H1 (cell line): ENCODE data around the gene ARHGAP25. TPM values are rescaled to one million over a fixed set of nuclear protein-coding genes. Genes with fewer than 3 reads are reported as not detected.

ENCODE experiments used
- CTCF ChIA-PET: fragments of 300-600 bp; sonication (Branson Sonifier 250); formaldehyde crosslinking; loops from one replicate; lab custom pipeline; 2021; ENCODE audit not compliant: partially characterized antibody; lab: Charles Lee
- POLR2A ChIA-PET: fragments of 300-600 bp; sonication (Branson Sonifier 250); formaldehyde crosslinking; loops from one replicate; lab custom pipeline; 2021; ENCODE audit warnings: inconsistent platforms; ENCODE audit not compliant: partially characterized antibody; lab: Charles Lee
- DNase-seq, 2 experiments: peaks; one replicate each; pipeline versions ENCODE4 v3.0.0 to v3.0.0-alpha.2; 2010 to 2022; ENCODE audit warnings: low spot score in 2 of 2, low read depth in 1 of 2, mixed read lengths in 1 of 2
- FAIRE-seq: peaks from 2 replicates; lab custom pipeline; 2011; peaks lifted over from hg19 to GRCh38; lab: Jason Lieb, UNC
- H2AFZ ChIP-seq: 2 replicates; pipeline ENCODE4 v1.8.1; 2012; ENCODE audit warnings: low read length, inconsistent platforms
- H2AK5ac ChIP-seq: 2 replicates; pipeline ENCODE4 v1.6.1; 2013; ENCODE audit warnings: low read depth, low read length
- H2BK120ac ChIP-seq: replicated peaks from 2 replicates; pipeline ENCODE3; 2013; ENCODE audit warnings: low read depth, low read length, inconsistent platforms
- H2BK12ac ChIP-seq: 2 replicates; pipeline ENCODE4 v1.6.1; 2013; ENCODE audit warnings: low read depth, low read length
- H2BK15ac ChIP-seq: 2 replicates; pipeline ENCODE4 v1.6.1; 2013; ENCODE audit warnings: low read length
- H2BK20ac ChIP-seq: 2 replicates; pipeline ENCODE4 v1.6.1; 2013; ENCODE audit warnings: low read length
- H2BK5ac ChIP-seq: 2 replicates; pipeline ENCODE4 v1.6.1; 2013; ENCODE audit warnings: low read depth, low read length
- H3K14ac ChIP-seq: 2 replicates; pipeline ENCODE4 v1.6.1; 2013; ENCODE audit warnings: inconsistent platforms; ENCODE audit not compliant: insufficient read length
- H3K18ac ChIP-seq: 2 replicates; pipeline ENCODE4 v1.6.1; 2013; ENCODE audit warnings: low read length; ENCODE audit errors: extremely low read depth
- H3K23ac ChIP-seq: 2 replicates; pipeline ENCODE4 v1.6.1; 2013; ENCODE audit warnings: inconsistent platforms; ENCODE audit not compliant: insufficient read length
- H3K23me2 ChIP-seq: 2 replicates; pipeline ENCODE4 v1.6.1; 2013; ENCODE audit warnings: low read depth, low read length
- H3K27ac ChIP-seq: 2 replicates; pipeline ENCODE4 v1.6.1; 2011; ENCODE audit warnings: low read depth, low read length, inconsistent platforms
- H3K27me3 ChIP-seq, 4 experiments: replicated peaks in 1 of 4; 1 replicate in 1 of 4; 2 replicates in 3 of 4; pipeline versions ENCODE4 v1.6.1 to v1.8.1; 2011 to 2013; ENCODE audit warnings: low read length in 3 of 4, mild to moderate bottlenecking in 3 of 4, inconsistent platforms in 2 of 4, mixed read lengths in 2 of 4, moderate library complexity in 1 of 4; ENCODE audit not compliant: control insufficient read depth in 3 of 4, insufficient read depth in 3 of 4; ENCODE audit errors: extremely low read depth in 1 of 4
- H3K36me3 ChIP-seq, 4 experiments: 2 replicates each; pipeline versions ENCODE4 v1.6.1 to v1.8.1; 2011 to 2013; ENCODE audit warnings: mild to moderate bottlenecking in 4 of 4, low read length in 3 of 4, moderate library complexity in 2 of 4, control low read depth in 1 of 4, inconsistent platforms in 1 of 4; ENCODE audit not compliant: insufficient read depth in 4 of 4, control insufficient read depth in 2 of 4
- H3K4ac ChIP-seq: replicated peaks from 2 replicates; pipeline ENCODE3; 2013; ENCODE audit warnings: low read length, low read depth, mixed read lengths, inconsistent platforms; ENCODE audit not compliant: insufficient read length
- H3K4me1 ChIP-seq, 4 experiments: replicated peaks in 1 of 4; 1 replicate in 1 of 4; 2 replicates in 3 of 4; pipeline versions ENCODE4 v1.6.1 to v1.8.1; 2011 to 2013; ENCODE audit warnings: low read length in 3 of 4, inconsistent platforms in 2 of 4, mixed read lengths in 1 of 4; ENCODE audit not compliant: insufficient read depth in 4 of 4, control insufficient read depth in 3 of 4
- H3K4me2 ChIP-seq, 2 experiments: 2 replicates each; pipeline versions ENCODE4 v1.6.1 to v1.8.1; 2011 to 2013; ENCODE audit warnings: low read depth in 2 of 2, low read length in 2 of 2, control low read depth in 1 of 2, inconsistent platforms in 1 of 2, mild to moderate bottlenecking in 1 of 2; ENCODE audit not compliant: insufficient read depth in 1 of 2
- H3K4me3 ChIP-seq, 4 experiments: fragments of 200-600, 300-600 bp in 1 of 4; sonication (generic), shearing (Covaris generic), sonication (Bioruptor Twin) in 1 of 4; 2 replicates each; pipeline versions ENCODE4 v1.5.1 to v1.8.1; 2011 to 2016; ENCODE audit warnings: low read length in 4 of 4, low read depth in 3 of 4, control low read depth in 2 of 4, inconsistent platforms in 2 of 4, mild to moderate bottlenecking in 2 of 4, mixed read lengths in 1 of 4, moderate library complexity in 1 of 4; ENCODE audit not compliant: insufficient read depth in 2 of 4; ENCODE audit errors: extremely low read depth in 1 of 4
- H3K56ac ChIP-seq: replicated peaks from 2 replicates; pipeline ENCODE3; 2013; ENCODE audit warnings: low read depth, mild to moderate bottlenecking, mixed read lengths, low read length, inconsistent platforms; ENCODE audit not compliant: insufficient read length
- H3K79me1 ChIP-seq: 2 replicates; pipeline ENCODE4 v1.6.1; 2013; ENCODE audit warnings: low read depth, low read length, control low read depth
- H3K79me2 ChIP-seq, 2 experiments: 2 replicates each; pipeline versions ENCODE4 v1.6.1 to v1.8.1; 2012 to 2013; ENCODE audit warnings: low read length in 2 of 2, mild to moderate bottlenecking in 2 of 2, inconsistent platforms in 1 of 2; ENCODE audit not compliant: insufficient read depth in 2 of 2, control insufficient read depth in 1 of 2
- H3K9ac ChIP-seq, 4 experiments: replicated peaks in 1 of 4; 1 replicate in 1 of 4; 2 replicates in 3 of 4; pipeline versions ENCODE4 v1.6.1 to v1.8.1; 2011 to 2013; ENCODE audit warnings: low read depth in 3 of 4, low read length in 3 of 4, control low read depth in 2 of 4, mild to moderate bottlenecking in 2 of 4, moderate library complexity in 2 of 4, inconsistent platforms in 1 of 4; ENCODE audit errors: extremely low read depth in 1 of 4
- H3K9me3 ChIP-seq, 2 experiments: 2 replicates each; pipeline versions ENCODE4 v1.6.1 to v1.8.1; 2012 to 2013; ENCODE audit warnings: mild to moderate bottlenecking in 2 of 2, moderate library complexity in 2 of 2, control low read depth in 1 of 2, inconsistent platforms in 1 of 2, low read depth in 1 of 2, low read length in 1 of 2, mixed read lengths in 1 of 2; ENCODE audit not compliant: insufficient read depth in 2 of 2
- H4K20me1 ChIP-seq, 2 experiments: replicated peaks in 1 of 2; 2 replicates each; pipeline versions ENCODE3 to v1.8.1; 2011 to 2013; ENCODE audit warnings: inconsistent platforms in 2 of 2, low read length in 2 of 2, mild to moderate bottlenecking in 1 of 2; ENCODE audit not compliant: insufficient read depth in 2 of 2, control insufficient read depth in 1 of 2
- H4K5ac ChIP-seq: 2 replicates; pipeline ENCODE4 v1.6.1; 2013; ENCODE audit warnings: low read length, low read depth, mixed read lengths, inconsistent platforms; ENCODE audit not compliant: insufficient read length
- H4K8ac ChIP-seq: 2 replicates; pipeline ENCODE4 v1.8.0; 2013; ENCODE audit warnings: mild to moderate bottlenecking, moderate library complexity, low read length, inconsistent platforms; ENCODE audit not compliant: insufficient read depth; ENCODE audit errors: extremely low read depth
- H4K91ac ChIP-seq: replicated peaks from 2 replicates; pipeline ENCODE3; 2013; ENCODE audit warnings: low read length, mixed read lengths, inconsistent platforms; ENCODE audit not compliant: insufficient read length
- BRCA1 ChIP-seq: IDR thresholded peaks from 2 replicates; pipeline ENCODE4 v1.6.1; 2012; ENCODE audit warnings: low read depth, low read length, improper control_type of control experiment
- EZH2 ChIP-seq: fragments of 200-600 bp; sonication (generic); IDR thresholded peaks from 2 replicates; pipeline ENCODE4 v1.7.1; 2012; ENCODE audit warnings: low read depth, mild to moderate bottlenecking, moderate library complexity, low read length, inconsistent platforms; ENCODE audit not compliant: severe bottlenecking
- FOSL1 ChIP-seq: IDR thresholded peaks from 2 replicates; pipeline ENCODE4 v1.6.1; 2011; ENCODE audit warnings: mild to moderate bottlenecking, low read depth, low read length, moderate library complexity; ENCODE audit not compliant: insufficient read depth
- HDAC2 ChIP-seq, 2 experiments: fragments of 300-600 bp in 1 of 2; sonication (generic) in 1 of 2; IDR thresholded peaks; 2 replicates each; pipeline ENCODE4 v1.6.1; 2011 to 2012; ENCODE audit warnings: low read depth in 2 of 2, low read length in 2 of 2, mild to moderate bottlenecking in 2 of 2, moderate library complexity in 2 of 2, borderline replicate concordance in 1 of 2, inconsistent platforms in 1 of 2
- HDAC6 ChIP-seq: IDR thresholded peaks from one replicate; pipeline ENCODE4 v1.7.1; 2012; ENCODE audit warnings: low read depth, mild to moderate bottlenecking, inconsistent platforms, low read length, moderate library complexity
- JUN ChIP-seq: IDR thresholded peaks from 2 replicates; pipeline ENCODE4 v1.6.1; 2011; ENCODE audit warnings: low read depth, mild to moderate bottlenecking, improper control_type of control experiment, low read length
- KDM1A ChIP-seq: fragments of 200-600, 300-600 bp; sonication (generic); IDR thresholded peaks from 2 replicates; pipeline ENCODE4 v1.7.1; 2016; ENCODE audit warnings: mild to moderate bottlenecking, low read length, borderline replicate concordance
- KDM5A ChIP-seq: fragments of 200-600 bp; IDR thresholded peaks from 2 replicates; pipeline ENCODE4 v1.7.1; 2012; ENCODE audit warnings: mild to moderate bottlenecking, low read length, inconsistent platforms, mixed read lengths
- NRF1 ChIP-seq: IDR thresholded peaks from 2 replicates; pipeline ENCODE4 v1.6.1; 2011; ENCODE audit warnings: mild to moderate bottlenecking, low read depth, low read length, improper control_type of control experiment
- SIRT6 ChIP-seq: IDR thresholded peaks from one replicate; pipeline ENCODE4 v1.7.1; 2012; ENCODE audit warnings: low read length, inconsistent platforms
- TAF7 ChIP-seq: optimal IDR thresholded peaks from 2 replicates; pipeline ENCODE3; 2011; ENCODE audit warnings: low read depth, mild to moderate bottlenecking, inconsistent platforms, low read length, moderate library complexity, borderline replicate concordance
- polyA plus RNA-seq, 7 experiments: library from polyadenylated mRNA; depleted of rRNA in 3 of 7; stranded (reverse) in 5 of 7; unstranded in 2 of 7; fragments of >200 nt in 5 of 7; fragments of 200-250 nt in 2 of 7; gene quantifications; 1 replicate in 5 of 7; 2 replicates in 1 of 7; 4 replicates in 1 of 7; pipeline versions ENCODE4 v1.2.1 to v1.2.3, GENCODE V29; 2011 to 2013; ENCODE audit warnings: missing spikeins in 2 of 7, mixed read lengths in 2 of 7
- total RNA-seq: library from RNA; stranded (reverse); fragmentation: NEBNext Ultra II Directional; extraction: Animal tissue kit (Norgen Biotek cat#: 25700); gene quantifications from 2 replicates; pipeline ENCODE4 v1.2.1, GENCODE V29; 2021
- TF ChIP-seq, protein P1 (sequence below): IDR thresholded peaks from 2 replicates; pipeline ENCODE4 v1.6.1; 2011; ENCODE audit warnings: low read length, improper control_type of control experiment
- TF ChIP-seq, protein P2 (sequence below): IDR thresholded peaks from 2 replicates; pipeline ENCODE4 v1.6.1; 2012; ENCODE audit warnings: inconsistent platforms

The ARHGAP25 gene
- total and polyA plus RNA-seq, 2 of the 8 experiments (the other 6 are each of a cell fraction or from before 2014, with no cell fraction given) = 1.00 to 1.2 TPM

DNA sequence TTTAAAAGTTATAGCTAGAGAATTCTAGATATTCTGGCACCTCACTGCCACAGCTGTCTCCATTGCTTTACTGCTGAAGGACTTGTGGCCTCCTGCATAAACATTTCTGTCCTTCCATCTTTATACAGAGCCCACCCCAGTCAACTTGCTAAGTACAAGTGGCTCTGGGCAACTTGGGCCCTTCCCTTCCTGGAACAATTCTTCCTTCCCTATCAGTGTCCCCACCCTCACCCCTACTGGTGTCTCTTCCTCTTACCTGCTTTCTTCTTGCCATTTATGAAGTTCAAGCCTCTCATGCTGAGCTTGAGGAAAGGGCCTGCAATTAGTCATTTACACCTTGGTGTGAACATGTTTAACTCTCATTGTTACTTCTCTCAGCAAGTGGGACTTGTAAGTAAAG is 45.0 kb downstream of the ARHGAP25 start:
- Histone ChIP-seq H2AFZ (no peak overlapping the region), H3K79me1 (no peaks in the 10 kb centered on the region), H3K18ac (no peak overlapping the region), H3K36me3 (no peaks in the 10 kb centered on the region), H3K27ac (no peak overlapping the region), H3K56ac (no peak overlapping the region), H3K23ac (no peak overlapping the region), H2BK20ac (no peak overlapping the region), H3K4ac (no peak overlapping the region), H4K91ac (no peak overlapping the region), H2AK5ac (no peak overlapping the region), H3K9ac (no peak overlapping the region), H3K27me3 (no peaks in the 10 kb centered on the region)
- POLR2A ChIA-PET = no interaction called here
- CTCF ChIA-PET = interaction anchor here (1.1 to 1.7 kb wide), 5 partner anchors 9 to 149 kb away, joined by 3 to 5 read pairs (median 4); no protein-coding TSS in a partner anchor
- DNase-seq (no peak), FAIRE-seq (no peak)
- TF ChIP-seq, protein P1, sequence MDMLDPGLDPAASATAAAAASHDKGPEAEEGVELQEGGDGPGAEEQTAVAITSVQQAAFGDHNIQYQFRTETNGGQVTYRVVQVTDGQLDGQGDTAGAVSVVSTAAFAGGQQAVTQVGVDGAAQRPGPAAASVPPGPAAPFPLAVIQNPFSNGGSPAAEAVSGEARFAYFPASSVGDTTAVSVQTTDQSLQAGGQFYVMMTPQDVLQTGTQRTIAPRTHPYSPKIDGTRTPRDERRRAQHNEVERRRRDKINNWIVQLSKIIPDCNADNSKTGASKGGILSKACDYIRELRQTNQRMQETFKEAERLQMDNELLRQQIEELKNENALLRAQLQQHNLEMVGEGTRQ = no peak
- TF ChIP-seq JUN (no peak), SIRT6 (no peak), HDAC2 (IDR thresholded peaks at IDR 0.05; ENCODE audit: borderline replicate concordance in 1 of 2, low read depth in 2 of 2, low read length in 2 of 2) (no peak), KDM5A (no peak), KDM1A (no peak), NRF1 (no peak), TAF7 (no peak), HDAC6 (no peak), FOSL1 (no peak), BRCA1 (no peak), EZH2 (no peak)
- TF ChIP-seq, protein P2, sequence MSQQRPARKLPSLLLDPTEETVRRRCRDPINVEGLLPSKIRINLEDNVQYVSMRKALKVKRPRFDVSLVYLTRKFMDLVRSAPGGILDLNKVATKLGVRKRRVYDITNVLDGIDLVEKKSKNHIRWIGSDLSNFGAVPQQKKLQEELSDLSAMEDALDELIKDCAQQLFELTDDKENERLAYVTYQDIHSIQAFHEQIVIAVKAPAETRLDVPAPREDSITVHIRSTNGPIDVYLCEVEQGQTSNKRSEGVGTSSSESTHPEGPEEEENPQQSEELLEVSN = no peak
- TF ChIP-seq, all 59 proteins: peak for 0
- no peak overlapping the region for H2BK120ac ChIP-seq
- no peaks in the 10 kb centered on the region for H3K4me1 ChIP-seq
- no peak overlapping the region for H2BK5ac ChIP-seq
- H3K4me2 ChIP-seq = no peak overlapping the region
- no peak overlapping the region for H3K4me3 ChIP-seq
- no peak overlapping the region for H2BK15ac ChIP-seq
- no peaks in the 10 kb centered on the region; the same call in 1 of the 2 replicates for H3K23me2 ChIP-seq
- H2BK12ac ChIP-seq = no peak overlapping the region
- no peak overlapping the region for H3K14ac ChIP-seq
- no peak overlapping the region for H4K5ac ChIP-seq
- no peak overlapping the region for H4K8ac ChIP-seq
- no peaks in the 10 kb centered on the region for H4K20me1 ChIP-seq
- H3K9me3 ChIP-seq = no peaks in the 10 kb centered on the region
- no peaks in the 10 kb centered on the region for H3K79me2 ChIP-seq
